ENCODE measurements around the gene GNRH2. TPM values are rescaled to one million over a fixed set of nuclear protein-coding genes. Genes with fewer than 3 reads are reported as not detected.

Gene GNRH2
- total RNA-seq, 1 experiment from 2014 or later, result 1.1 TPM

- Histone ChIP-seq H3K4me1 (ENCODE audit: insufficient read depth, low read length) (no peaks in the 10 kb centered on the region), H4K91ac (ENCODE audit: insufficient read length, low read depth, low read length) (no peak overlapping the region), H3T11ph (ENCODE audit: low read length) (no peak overlapping the region), H2BK20ac (ENCODE audit: low read depth, low read length, poor library complexity, severe bottlenecking) (no peak overlapping the region), H2AK5ac (ENCODE audit: insufficient read length, low read length) (no peak overlapping the region), H3K23me2 (ENCODE audit: insufficient read length, low read depth, low read length, poor library complexity, severe bottlenecking) (no peaks in the 10 kb centered on the region), H3K56ac (ENCODE audit: insufficient read length, low read depth, low read length) (no peak overlapping the region), H3K14ac (ENCODE audit: insufficient read depth, low read length) (no peak overlapping the region), H3K4ac (ENCODE audit: low read depth, low read length) (no peak overlapping the region), H3K23ac (ENCODE audit: insufficient read length, low read depth, low read length) (no peak overlapping the region), H2BK120ac (ENCODE audit: low read depth, low read length, poor library complexity, severe bottlenecking) (no peak overlapping the region), H4K5ac (ENCODE audit: insufficient read length, low read depth, low read length) (no peak overlapping the region), H4K20me1 (ENCODE audit: control insufficient read depth, insufficient read depth, insufficient read length) (no peaks in the 10 kb centered on the region), H3K18ac (ENCODE audit: insufficient read length, low read depth, low read length) (no peak overlapping the region), H3K27ac (ENCODE audit: insufficient read length, low read depth, low read length) (no peak overlapping the region), H3K79me1 (ENCODE audit: insufficient read depth, low read depth, low read length, poor library complexity, severe bottlenecking) (no peaks in the 10 kb centered on the region), H2AFZ (ENCODE audit: low read length) (no peak overlapping the region), H3K27me3 (ENCODE audit: insufficient read depth, low read length) (no peaks in the 10 kb centered on the region), H2BK12ac (ENCODE audit: insufficient read length, low read depth, low read length) (no peak overlapping the region), H2BK5ac (ENCODE audit: insufficient read length, low read length) (no peak overlapping the region), H4K8ac (replicated peaks; ENCODE audit: insufficient read length, low read depth, low read length) (no peak overlapping the region), H2BK15ac (ENCODE audit: low read depth, low read length) (no peak overlapping the region), H3K9ac (ENCODE audit: extremely low read depth, insufficient read length, low read length) (no peak overlapping the region), H3K79me2 (ENCODE audit: insufficient read depth, low read length) (no peaks in the 10 kb centered on the region), H3K4me2 (ENCODE audit: insufficient read depth, insufficient read length, low read length) (no peak overlapping the region), H3K9me3 (ENCODE audit: control insufficient read depth, low read depth, low read length) (no peaks in the 10 kb centered on the region)
- no peak overlapping the region for H3K4me3 Mint-ChIP-seq
- peaks cover 0 to 37% (median 13%) of the 10 kb centered on the region in 3 experiments; a peak in 5 of 7 replicates for H3K36me3 Mint-ChIP-seq (ENCODE audit: insufficient read depth in 1 of 3, low read depth in 3 of 3)
- WGBS (ENCODE audit: extremely low coverage, insufficient read length, low lambda C conversion rate), result no CpG with 5 or more reads among the region's 2 CpGs
- H3K4me1 Mint-ChIP-seq, result no peaks in the 10 kb centered on the region
- DNase-seq, result no peak
- no peaks in the 10 kb centered on the region for H3K9me3 Mint-ChIP-seq
- no peak overlapping the region for H3K27ac Mint-ChIP-seq
- no peak for TF ChIP-seq CTCF (conservative IDR thresholded peaks at IDR 0.05)
- H3K27me3 Mint-ChIP-seq (ENCODE audit: low read depth), result no peaks in the 10 kb centered on the region
These were observed 47.6 kb upstream of the GNRH2 start for GRCh38 chr20:2995796-2996195.

All from H9 (cell line).